Spleen (tissue), 11 donors: ENCODE measurements around the gene PODNL1. TPM values are rescaled to one million over a fixed set of nuclear protein-coding genes. Genes with fewer than 3 reads are reported as not detected.

Source experiments
- DNase-seq: peaks from one replicate; pipeline ENCODE4 v3.0.0-alpha.2; 2020
- H3K27ac ChIP-seq, 8 donors: fragments of 200-600 bp; sonication (generic) in 7 of 8; 1 replicate in 4 of 8; 2 replicates in 4 of 8; pipeline versions ENCODE4 v1.5.0 to v1.8.0; 2016 to 2021; ENCODE audit warnings: inconsistent platforms in 4 of 8, mild to moderate bottlenecking in 4 of 8, moderate library complexity in 1 of 8
- H3K27me3 ChIP-seq, 7 donors: fragments of 200-600 bp; sonication (generic) in 6 of 7; replicated peaks in 1 of 7; 1 replicate in 4 of 7; 2 replicates in 3 of 7; pipeline versions ENCODE4 v1.5.0 to v1.8.0; 2016 to 2021; ENCODE audit warnings: inconsistent platforms in 3 of 7, mild to moderate bottlenecking in 1 of 7
- H3K36me3 ChIP-seq, 6 donors: fragments of 200-600 bp; sonication (generic) in 5 of 6; 1 replicate in 4 of 6; 2 replicates in 2 of 6; pipeline versions ENCODE4 v1.5.0 to v1.8.0; 2016 to 2021; ENCODE audit warnings: inconsistent platforms in 2 of 6
- H3K4me1 ChIP-seq, 6 donors: fragments of 200-600 bp; sonication (generic) in 5 of 6; 1 replicate in 3 of 6; 2 replicates in 3 of 6; pipeline versions ENCODE4 v1.5.0 to v1.8.0; 2016 to 2021; ENCODE audit warnings: inconsistent platforms in 3 of 6
- H3K4me3 ChIP-seq, 8 donors: fragments of 200-600 bp; sonication (generic) in 7 of 8; 1 replicate in 4 of 8; 2 replicates in 4 of 8; pipeline versions ENCODE4 v1.5.0 to v1.8.0; 2016 to 2021; ENCODE audit warnings: inconsistent platforms in 4 of 8, mild to moderate bottlenecking in 4 of 8, moderate library complexity in 2 of 8
- H3K9me3 ChIP-seq, 8 donors: fragments of 200-600 bp; sonication (generic) in 7 of 8; 1 replicate in 4 of 8; 2 replicates in 4 of 8; pipeline versions ENCODE4 v1.5.0 to v1.8.0; 2016 to 2021; ENCODE audit warnings: inconsistent platforms in 4 of 8
- POLR2A ChIP-seq, 3 donors: fragments of 450-650 bp; IDR thresholded peaks; one replicate each; pipeline ENCODE4 v1.5.1; 2017; ENCODE audit warnings: antibody characterized with exemption in 3 of 3, mild to moderate bottlenecking in 1 of 3
- POLR2AphosphoS5 ChIP-seq, 3 donors: sonication (generic); formaldehyde crosslinking; IDR thresholded peaks; one replicate each; pipeline ENCODE4 v1.5.1; 2017; ENCODE audit warnings: antibody characterized with exemption in 3 of 3
- WGBS, 5 donors: extraction: QIAGEN DNeasy Blood & Tissue Kit in 3 of 5; methylation state at CpG; one replicate each; pipeline versions ENCODE4 v1.1.5 to v1.1.7; 2013 to 2018; 5-methylcytosine and 5-hydroxymethylcytosine counted together
- intact Hi-C: fragments of 100-400 bp; cut with DNase I; formaldehyde crosslinking; loops from one replicate; pipeline ENCODE4 v1.15.0; 2023; ENCODE audit warnings: low total_unique reads
- polyA plus RNA-seq, 3 donors: library from polyadenylated mRNA; stranded (reverse); fragments of 200-250 nt; gene quantifications; one replicate each; pipeline ENCODE4 v1.2.1, GENCODE V29; 2013
- total RNA-seq, 7 donors: library from RNA; depleted of rRNA in 3 of 7; stranded (reverse); fragments of >200 nt in 3 of 7; fragmentation: NEBNext Ultra II Directional in 4 of 7; extraction: Animal tissue kit (Norgen Biotek cat#: 25700) in 4 of 7; gene quantifications; one replicate each; pipeline versions ENCODE4 v1.1.0 to v1.2.1, GENCODE V29; 2016 to 2021
- TF ChIP-seq, protein P1 (sequence below), 11 experiments: fragments of 200-600 bp in 7 of 11; fragments of 450-650 bp in 4 of 11; sonication (generic) in 4 of 11; IDR thresholded peaks in 8 of 11; conservative IDR thresholded peaks in 3 of 11; 1 replicate in 7 of 11; 2 replicates in 4 of 11; pipeline versions ENCODE4 v1.4.0 to v1.8.0; 2016 to 2021; ENCODE audit warnings: antibody characterized with exemption in 11 of 11, inconsistent platforms in 4 of 11, mild to moderate bottlenecking in 1 of 11
- donor health status: healthy with polysubstance abuse.
- donor health status: DM: no; HTN: no; CAD: no; lungs with moderate emphysema.
- donor health status: DM: no; HTN: no; CAD: no.
- donor health status: Bipolar disorder and iron deficiency.
- donor health status: healthy.
- donor health status: DM: no; HTN: no; CAD: no.
- donor health status: DM: yes; HTN: yes; CAD: no.

The PODNL1 gene
- total and polyA plus RNA-seq, 10 donors = 0.19 to 3.0 (median 0.54) TPM; not detected in 1

DNA sequence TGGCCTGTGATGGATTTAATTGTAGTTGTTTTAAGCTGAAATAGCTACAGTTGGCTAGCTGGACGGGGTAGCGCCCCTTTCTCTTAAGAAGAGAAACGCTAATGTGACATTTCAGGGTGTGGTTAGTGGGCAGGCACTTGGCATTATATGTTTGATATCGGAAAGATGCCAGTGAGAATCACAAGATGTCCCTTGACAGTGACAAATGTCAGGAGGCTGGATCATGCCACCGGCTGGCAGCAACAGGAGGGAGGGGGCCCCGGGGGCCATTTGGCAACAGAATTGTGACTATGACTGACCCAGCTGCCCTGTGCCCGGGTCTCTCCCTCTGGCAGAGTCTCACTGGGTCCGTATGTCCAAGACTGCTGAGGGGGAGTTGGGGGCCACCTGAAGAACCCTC is 18.8 kb upstream of the PODNL1 start:
- WGBS, 5 donors = 84 to 94% (median 94%) methylated on average over 8 of the region's 8 CpGs
- Histone ChIP-seq H3K36me3 (peaks cover 4 to 81% (median 74%) of the 10 kb centered on the region in 6 donors), H3K27me3 (no peaks in the 10 kb centered on the region), H3K4me3 (no peak overlapping the region), H3K27ac (no peak overlapping the region), H3K4me1 (peaks cover 11 to 23% (median 16%) of the 10 kb centered on the region in 6 donors), H3K9me3 (no peaks in the 10 kb centered on the region)
- TF ChIP-seq, protein P1, sequence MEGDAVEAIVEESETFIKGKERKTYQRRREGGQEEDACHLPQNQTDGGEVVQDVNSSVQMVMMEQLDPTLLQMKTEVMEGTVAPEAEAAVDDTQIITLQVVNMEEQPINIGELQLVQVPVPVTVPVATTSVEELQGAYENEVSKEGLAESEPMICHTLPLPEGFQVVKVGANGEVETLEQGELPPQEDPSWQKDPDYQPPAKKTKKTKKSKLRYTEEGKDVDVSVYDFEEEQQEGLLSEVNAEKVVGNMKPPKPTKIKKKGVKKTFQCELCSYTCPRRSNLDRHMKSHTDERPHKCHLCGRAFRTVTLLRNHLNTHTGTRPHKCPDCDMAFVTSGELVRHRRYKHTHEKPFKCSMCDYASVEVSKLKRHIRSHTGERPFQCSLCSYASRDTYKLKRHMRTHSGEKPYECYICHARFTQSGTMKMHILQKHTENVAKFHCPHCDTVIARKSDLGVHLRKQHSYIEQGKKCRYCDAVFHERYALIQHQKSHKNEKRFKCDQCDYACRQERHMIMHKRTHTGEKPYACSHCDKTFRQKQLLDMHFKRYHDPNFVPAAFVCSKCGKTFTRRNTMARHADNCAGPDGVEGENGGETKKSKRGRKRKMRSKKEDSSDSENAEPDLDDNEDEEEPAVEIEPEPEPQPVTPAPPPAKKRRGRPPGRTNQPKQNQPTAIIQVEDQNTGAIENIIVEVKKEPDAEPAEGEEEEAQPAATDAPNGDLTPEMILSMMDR (IDR thresholded peaks at IDR 0.05 in 8 of 11, conservative IDR thresholded peaks at IDR 0.05 in 3 of 11) = no peak
- TF ChIP-seq POLR2A (IDR thresholded peaks at IDR 0.05) (no peak), POLR2AphosphoS5 (IDR thresholded peaks at IDR 0.05) (no peak)
- intact Hi-C loops = loop anchor here (10.0 kb wide), 1 partner anchor 78 kb away; the partner anchor contains the start of gene IL27RA
- no peak for DNase-seq

DNA sequence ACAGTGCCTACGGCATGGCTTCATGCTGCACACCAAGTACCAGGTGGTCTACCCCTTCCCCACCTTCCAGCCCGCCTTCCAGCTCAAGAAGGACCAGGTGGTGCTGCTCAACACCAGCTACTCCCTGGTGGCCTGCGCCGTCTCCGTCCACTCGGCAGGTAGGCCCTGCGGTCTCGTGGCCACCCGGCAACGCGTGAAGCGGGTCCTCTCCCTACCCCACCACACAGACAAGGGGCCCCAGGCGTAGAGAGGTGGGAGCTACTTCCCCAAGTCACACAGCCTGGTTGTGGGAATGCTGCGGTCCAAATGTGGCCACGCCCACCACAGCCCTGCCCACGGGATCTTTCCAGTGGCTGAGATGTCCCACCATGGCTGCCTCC is 18.1 kb upstream of the PODNL1 start:
- Histone ChIP-seq H3K4me1 (peaks cover 15 to 30% (median 22%) of the 10 kb centered on the region in 6 donors), H3K4me3 (no peak overlapping the region), H3K9me3 (no peaks in the 10 kb centered on the region), H3K36me3 (peaks cover 4 to 74% (median 67%) of the 10 kb centered on the region in 6 donors), H3K27me3 (no peaks in the 10 kb centered on the region), H3K27ac (no peak overlapping the region)
- intact Hi-C loops = loop anchor here (10.0 kb wide), 1 partner anchor 78 kb away; the partner anchor contains the start of gene IL27RA
- TF ChIP-seq POLR2AphosphoS5 (IDR thresholded peaks at IDR 0.05) = peak in 1 of 3 donors; percentile 63
- no peak for TF ChIP-seq POLR2A (IDR thresholded peaks at IDR 0.05)
- TF ChIP-seq, protein P1 (IDR thresholded peaks at IDR 0.05 in 8 of 11, conservative IDR thresholded peaks at IDR 0.05 in 3 of 11) = no peak
- no peak for DNase-seq
- WGBS, 5 donors = 93 to 96% (median 95%) methylated on average over 12 to 16 of the region's 16 CpGs

DNA sequence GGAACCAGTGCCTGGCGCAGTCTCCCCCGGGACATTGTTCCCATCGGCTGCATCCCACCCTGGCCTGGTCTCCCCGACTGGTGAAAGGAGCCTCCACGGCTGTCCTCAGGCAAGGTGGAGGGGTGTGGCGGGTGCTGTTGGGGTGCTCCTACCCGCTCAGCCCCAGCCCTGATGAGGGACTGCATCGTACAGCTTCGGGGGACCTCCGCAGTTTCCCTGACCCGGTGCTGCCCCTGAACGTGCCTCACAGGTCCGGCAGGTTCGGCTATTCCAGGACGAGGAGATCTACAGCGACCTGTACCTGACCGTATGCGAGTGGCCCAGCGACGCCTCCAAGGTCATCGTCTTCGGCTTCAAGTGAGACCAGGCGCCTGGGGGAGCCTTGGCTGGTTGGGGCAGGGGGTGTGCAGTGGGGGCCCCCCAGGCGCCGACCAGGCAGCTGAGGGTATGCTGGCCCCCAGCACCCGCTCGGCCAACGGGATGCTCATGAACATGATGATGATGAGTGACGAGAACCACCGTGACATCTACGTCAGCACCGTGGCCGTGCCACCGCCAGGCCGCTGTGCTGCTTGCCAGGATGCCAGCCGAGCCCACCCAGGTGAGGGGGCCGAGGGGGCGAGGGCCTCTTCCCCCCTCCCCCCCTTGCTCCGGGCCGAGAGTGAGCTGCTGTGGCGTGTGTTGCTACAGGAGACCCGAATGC is 17.6 kb upstream of the PODNL1 start:
- H3K36me3 ChIP-seq = peaks cover 4 to 69% (median 62%) of the 10 kb centered on the region in 6 donors

More for the DNA sequence above, 17.6 kb upstream of the PODNL1 start:
- Histone ChIP-seq H3K4me1 (peaks cover 15 to 32% (median 22%) of the 10 kb centered on the region in 6 donors), H3K4me3 (no peak overlapping the region), H3K27ac (no peak overlapping the region), H3K9me3 (no peaks in the 10 kb centered on the region), H3K27me3 (no peaks in the 10 kb centered on the region)
- intact Hi-C loops = loop anchor here (10.0 kb wide), 1 partner anchor 79 kb away; the partner anchor contains the start of gene IL27RA
- TF ChIP-seq POLR2AphosphoS5 (IDR thresholded peaks at IDR 0.05) (no peak), POLR2A (IDR thresholded peaks at IDR 0.05) (no peak)
- TF ChIP-seq, protein P1 (IDR thresholded peaks at IDR 0.05 in 8 of 11, conservative IDR thresholded peaks at IDR 0.05 in 3 of 11) = no peak
- WGBS, 5 donors = 93 to 97% (median 95%) methylated on average over 23 to 42 of the region's 42 CpGs
- no peak for DNase-seq
